SJCRH30 (cell line): Measurements from ENCODE around the gene AGTR1. TPM values are rescaled to one million over a fixed set of nuclear protein-coding genes. Genes with fewer than 3 reads are reported as not detected.
"Not testable (repeated sequence)": the region's sequence is repeated elsewhere in the genome, so short reads cannot be mapped to it uniquely, and the experiment has no call there.

Experiments
- DNase-seq, 2 experiments: peaks; one replicate each; pipeline ENCODE4 v3.0.0-alpha.2; 2015 to 2020
- H3K27ac ChIP-seq: fragments of 250-450 bp; sonication (Bioruptor Pico); 2 replicates; pipeline ENCODE4 v1.5.1; 2020; ENCODE audit warnings: mild to moderate bottlenecking, moderate library complexity
- H3K27me3 ChIP-seq: fragments of 250-450 bp; sonication (Bioruptor Pico); 2 replicates; pipeline ENCODE4 v1.5.1; 2020; ENCODE audit warnings: mild to moderate bottlenecking, moderate library complexity
- H3K36me3 ChIP-seq: fragments of 250-450 bp; sonication (Bioruptor Pico); 2 replicates; pipeline ENCODE4 v1.5.1; 2020; ENCODE audit warnings: mild to moderate bottlenecking, moderate library complexity
- H3K4me1 ChIP-seq: fragments of 250-450 bp; sonication (Bioruptor Pico); 2 replicates; pipeline ENCODE4 v1.5.1; 2020; ENCODE audit warnings: mild to moderate bottlenecking, moderate library complexity
- H3K4me3 ChIP-seq: fragments of 250-450 bp; sonication (Bioruptor Pico); 2 replicates; pipeline ENCODE4 v1.5.1; 2020; ENCODE audit warnings: mild to moderate bottlenecking, moderate library complexity
- H3K9me3 ChIP-seq: fragments of 250-450 bp; sonication (Bioruptor Pico); replicated peaks from 2 replicates; pipeline ENCODE4 v1.5.1; 2020; ENCODE audit warnings: mild to moderate bottlenecking, moderate library complexity
- total RNA-seq: library from RNA; depleted of rRNA; stranded (reverse); fragments of >200 nt; shearing (Covaris generic); gene quantifications from 2 replicates; pipeline ENCODE4 v1.2.3, GENCODE V29; 2014

AGTR1 gene
- total RNA-seq, 1 experiment from 2014 or later, result 0.43 TPM

DNA sequence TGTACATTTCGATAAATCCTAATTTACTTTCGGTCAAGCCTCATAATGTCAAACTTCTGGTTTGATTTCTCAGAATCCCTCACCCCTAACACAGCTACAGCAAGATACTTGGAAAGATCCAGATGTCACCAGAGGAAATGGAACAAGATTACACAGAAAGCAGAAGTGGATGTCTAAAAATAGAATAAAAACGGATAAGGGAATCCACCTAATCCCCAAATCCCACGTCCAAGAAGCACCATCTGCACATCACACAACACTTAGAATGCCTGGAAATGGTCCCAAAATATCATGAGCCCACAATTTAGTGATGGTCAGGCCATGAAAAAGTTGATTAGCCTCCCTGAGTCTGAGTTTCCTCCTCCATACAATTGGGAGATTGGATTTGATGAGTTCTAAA lies 61.7 kb downstream of the AGTR1 start:
- Histone ChIP-seq H3K9me3 (peaks cover 5% of the 10 kb centered on the region), H3K27me3 (no peaks in the 10 kb centered on the region), H3K27ac (peak overlapping the region; percentile 15; the same call in 1 of the 2 replicates), H3K36me3 (no peaks in the 10 kb centered on the region), H3K4me1 (peaks cover 28% of the 10 kb centered on the region), H3K4me3 (no peak overlapping the region)
- DNase-seq, result peak; percentile 5 to 63

GRCh38 chr3:148763156-148763680 lies 65.5 kb downstream of the AGTR1 start:
- no peaks in the 10 kb centered on the region for H3K27me3 ChIP-seq
- H3K27ac ChIP-seq, result no peak overlapping the region
- no peak for DNase-seq
- H3K4me1 ChIP-seq, result peaks cover 25% of the 10 kb centered on the region
- no peak overlapping the region for H3K4me3 ChIP-seq
- no peaks in the 10 kb centered on the region for H3K36me3 ChIP-seq
- peaks cover 5% of the 10 kb centered on the region for H3K9me3 ChIP-seq

GRCh38 chr3:148763986-148764935 lies 66.6 kb downstream of the AGTR1 start:
- H3K27me3 ChIP-seq, result no peaks in the 10 kb centered on the region
- H3K4me3 ChIP-seq, result no peak overlapping the region
- H3K9me3 ChIP-seq, result peaks cover 5% of the 10 kb centered on the region
- H3K4me1 ChIP-seq, result peaks cover 20% of the 10 kb centered on the region
- peak in 1 of 2 experiments; percentile 23 for DNase-seq
- H3K36me3 ChIP-seq, result no peaks in the 10 kb centered on the region
- H3K27ac ChIP-seq, result peak overlapping the region; percentile 20; the same call in 1 of the 2 replicates

- DNase-seq, result no peak
- H3K9me3 ChIP-seq, result no peaks in the 10 kb centered on the region
- no peak overlapping the region for H3K4me3 ChIP-seq
- H3K27me3 ChIP-seq, result no peaks in the 10 kb centered on the region
- no peak overlapping the region for H3K27ac ChIP-seq
- H3K36me3 ChIP-seq, result no peaks in the 10 kb centered on the region
- H3K4me1 ChIP-seq, result no peaks in the 10 kb centered on the region
Measured at GRCh38 chr3:148772361-148772760, 74.7 kb downstream of the AGTR1 start.

DNA sequence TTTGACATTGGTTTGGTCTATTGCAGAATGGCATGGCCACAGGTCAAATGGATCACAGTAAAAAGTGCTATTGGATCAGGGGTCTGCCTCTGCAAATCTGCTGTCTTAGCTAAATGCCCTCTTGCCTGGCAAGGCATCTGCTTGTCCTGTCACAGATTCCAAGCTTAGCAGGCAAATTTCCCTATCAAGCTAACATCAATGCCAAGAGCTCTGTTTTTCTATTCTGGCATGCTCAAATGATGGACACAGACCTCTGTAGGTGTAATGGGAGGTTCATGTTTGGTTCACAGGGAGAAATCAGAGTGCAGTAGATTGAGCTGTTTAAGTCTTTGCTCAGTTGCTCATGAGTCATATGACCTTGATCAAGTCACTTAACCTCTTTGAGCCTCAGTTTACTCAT lies 75.1 kb downstream of the AGTR1 start:
- H3K27ac ChIP-seq, result no peak overlapping the region
- H3K36me3 ChIP-seq, result no peaks in the 10 kb centered on the region
- H3K27me3 ChIP-seq, result no peaks in the 10 kb centered on the region
- no peaks in the 10 kb centered on the region for H3K9me3 ChIP-seq
- H3K4me1 ChIP-seq, result no peaks in the 10 kb centered on the region
- no peak overlapping the region for H3K4me3 ChIP-seq
- no peak for DNase-seq

DNA sequence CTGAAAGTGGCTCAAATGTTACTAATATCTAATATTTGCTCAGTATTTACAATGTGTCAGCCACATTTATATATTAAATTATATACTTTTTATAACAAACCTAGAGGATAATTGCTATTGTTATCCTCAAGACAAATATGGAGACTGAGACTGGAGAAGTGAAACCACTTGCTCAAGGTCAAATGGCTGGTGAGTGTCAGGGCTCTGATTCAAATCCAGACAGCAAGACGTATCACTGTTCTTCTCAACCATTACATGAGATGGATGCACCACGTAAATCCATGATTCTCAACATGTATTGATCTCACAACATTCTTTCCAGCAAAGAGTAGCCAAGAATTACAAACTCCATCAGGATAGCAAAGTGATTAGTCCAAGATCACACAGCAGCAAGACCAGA lies 76.1 kb downstream of the AGTR1 start:
- no peak for DNase-seq
- H3K27me3 ChIP-seq, result no peaks in the 10 kb centered on the region

GRCh38 chr3:148778926-148779325 lies 81.2 kb downstream of the AGTR1 start:
- no peak overlapping the region for H3K27ac ChIP-seq
- no peak for DNase-seq
- no peaks in the 10 kb centered on the region for H3K36me3 ChIP-seq
- H3K4me1 ChIP-seq, result no peaks in the 10 kb centered on the region
- no peak overlapping the region for H3K4me3 ChIP-seq
- H3K9me3 ChIP-seq, result no peaks in the 10 kb centered on the region
- no peaks in the 10 kb centered on the region for H3K27me3 ChIP-seq

More for the DNA sequence above, 76.1 kb downstream of the AGTR1 start:
- Histone ChIP-seq H3K36me3 (no peaks in the 10 kb centered on the region), H3K9me3 (no peaks in the 10 kb centered on the region), H3K4me3 (no peak overlapping the region), H3K4me1 (no peaks in the 10 kb centered on the region), H3K27ac (no peak overlapping the region)

DNA sequence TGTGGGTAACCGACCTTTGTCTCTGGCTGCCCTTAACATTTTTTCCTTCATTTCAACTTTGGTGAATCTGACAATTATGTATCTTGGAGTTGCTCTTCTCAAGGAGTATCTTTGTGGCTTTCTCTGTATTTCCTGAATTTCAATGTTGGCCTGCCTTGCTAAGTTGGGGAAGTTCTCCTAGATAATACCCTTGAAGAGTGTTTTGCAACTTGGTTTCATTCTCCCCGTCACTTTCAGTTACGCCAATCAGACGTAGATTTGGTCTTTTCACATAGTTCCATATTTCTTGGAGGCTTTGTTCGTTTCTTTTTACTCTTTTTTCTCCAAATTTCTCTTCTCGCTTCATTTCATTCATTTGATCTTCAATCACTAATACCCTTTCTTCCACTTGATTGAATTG lies 87.3 kb downstream of the AGTR1 start:
- H3K27ac ChIP-seq, H3K4me3 ChIP-seq, H3K36me3 ChIP-seq, H3K27me3 ChIP-seq, DNase-seq, H3K9me3 ChIP-seq: not testable (repeated sequence)
- peaks cover 20% of the 10 kb centered on the region for H3K4me1 ChIP-seq

DNA sequence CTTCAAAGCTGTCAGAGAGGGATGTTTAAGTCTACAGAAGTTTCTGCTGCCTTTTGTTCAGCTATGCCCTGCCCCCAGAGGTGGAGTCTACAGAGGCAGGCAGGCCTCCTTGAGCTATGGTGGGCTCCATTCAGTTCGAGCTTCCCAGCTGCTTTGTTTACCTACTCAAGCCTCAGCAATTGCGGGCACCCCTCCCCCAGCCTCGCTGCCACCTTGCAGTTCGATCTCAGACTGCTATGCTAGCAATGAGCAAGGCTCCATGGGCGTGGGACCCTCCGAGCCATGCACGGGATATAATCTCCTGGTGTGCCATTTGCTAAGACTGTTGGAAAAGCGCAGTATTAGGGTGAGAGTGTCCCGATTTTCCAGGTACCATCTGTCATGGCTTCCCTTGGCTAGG lies 88.5 kb downstream of the AGTR1 start:
- peaks cover 32% of the 10 kb centered on the region for H3K4me1 ChIP-seq
- not testable (repeated sequence) for H3K36me3 ChIP-seq, H3K4me3 ChIP-seq, H3K27me3 ChIP-seq, H3K27ac ChIP-seq, DNase-seq, H3K9me3 ChIP-seq

- DNase-seq, result peak; percentile 73 to 91
- Histone ChIP-seq H3K4me3 (peak overlapping the region; percentile 21), H3K27me3 (no peaks in the 10 kb centered on the region), H3K27ac (peak overlapping the region; percentile 96), H3K4me1 (peaks cover 52% of the 10 kb centered on the region), H3K36me3 (no peaks in the 10 kb centered on the region), H3K9me3 (no peaks in the 10 kb centered on the region; the same call in 1 of the 2 replicates)
Measured at GRCh38 chr3:148789146-148789545, 91.4 kb downstream of the AGTR1 start.

DNA sequence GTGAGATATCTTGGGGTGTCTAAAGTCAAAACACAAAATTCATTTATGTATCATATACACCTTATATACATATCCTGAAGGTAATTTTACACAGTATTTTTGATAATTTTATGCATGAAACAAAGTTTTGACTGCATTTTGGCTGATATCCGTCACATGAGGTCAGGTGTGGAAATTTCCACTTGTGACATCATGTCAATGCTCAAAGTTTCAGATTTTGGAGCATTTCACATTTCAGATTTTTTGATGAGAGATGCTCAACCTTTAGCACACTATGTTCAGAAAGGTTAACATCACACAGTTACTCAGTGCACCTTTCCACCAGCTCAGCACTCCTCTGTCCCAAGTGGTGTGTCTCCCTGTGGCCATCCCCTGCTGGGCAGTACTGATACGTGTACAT lies 92.2 kb downstream of the AGTR1 start:
- DNase-seq, result peak in 1 of 2 experiments; percentile 18
- peak overlapping the region; percentile 96 for H3K27ac ChIP-seq

DNA sequence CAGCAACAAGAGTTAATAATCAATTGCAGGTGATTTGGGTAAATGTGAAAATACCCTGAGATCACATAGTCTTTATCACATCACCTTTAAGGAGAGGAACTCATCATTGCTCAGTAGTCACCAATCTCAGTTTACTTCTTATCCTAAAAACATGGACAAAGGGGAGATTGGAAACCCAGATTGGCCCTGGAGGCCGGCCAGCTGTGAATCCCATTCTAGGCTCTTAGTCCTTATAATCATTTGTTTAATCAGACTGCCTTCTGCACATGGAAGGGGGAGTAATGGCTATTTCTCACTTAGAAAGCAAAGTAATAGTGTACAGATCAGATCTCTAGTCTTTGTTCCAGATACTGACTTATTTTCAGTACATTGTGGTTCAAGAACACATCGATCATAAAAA lies 92.7 kb downstream of the AGTR1 start:
- Histone ChIP-seq H3K27ac (peak overlapping the region; percentile 96), H3K36me3 (no peaks in the 10 kb centered on the region), H3K4me1 (peaks cover 56% of the 10 kb centered on the region), H3K27me3 (no peaks in the 10 kb centered on the region), H3K4me3 (no peak overlapping the region), H3K9me3 (no peaks in the 10 kb centered on the region; the same call in 1 of the 2 replicates)
- peak in 1 of 2 experiments; percentile 44 for DNase-seq

More for the DNA sequence above, 92.2 kb downstream of the AGTR1 start:
- peaks cover 56% of the 10 kb centered on the region for H3K4me1 ChIP-seq
- no peak overlapping the region for H3K4me3 ChIP-seq
- H3K9me3 ChIP-seq, result no peaks in the 10 kb centered on the region; the same call in 1 of the 2 replicates
- H3K27me3 ChIP-seq, result no peaks in the 10 kb centered on the region
- H3K36me3 ChIP-seq, result no peaks in the 10 kb centered on the region

- no peaks in the 10 kb centered on the region for H3K27me3 ChIP-seq
- H3K4me3 ChIP-seq, result no peak overlapping the region
- H3K36me3 ChIP-seq, result no peaks in the 10 kb centered on the region
- no peaks in the 10 kb centered on the region; the same call in 1 of the 2 replicates for H3K9me3 ChIP-seq
- peak; percentile 91 to 95 for DNase-seq
- H3K27ac ChIP-seq, result peak overlapping the region; percentile 96
- H3K4me1 ChIP-seq, result peaks cover 56% of the 10 kb centered on the region
Measured at GRCh38 chr3:148790851-148791735, 93.4 kb downstream of the AGTR1 start.

DNA sequence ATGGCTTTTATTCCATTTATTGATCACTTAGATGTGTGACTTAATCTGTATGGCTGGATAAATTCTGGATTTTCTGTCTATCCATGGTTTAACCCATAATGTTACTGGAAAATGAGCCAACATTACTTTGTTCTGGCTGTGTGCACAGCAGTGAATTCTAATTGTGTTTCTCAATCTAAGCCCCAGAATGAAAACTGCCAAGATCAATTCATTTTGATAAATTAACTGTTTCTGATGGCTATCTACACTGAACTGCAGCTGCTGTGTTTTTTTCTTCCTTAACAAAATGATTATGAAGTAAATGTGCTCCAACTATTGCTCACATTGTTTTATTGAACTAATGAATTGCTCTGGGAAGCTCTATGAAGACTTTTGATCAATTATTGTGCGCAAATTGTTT lies 94.2 kb downstream of the AGTR1 start:
- peak overlapping the region; percentile 96 for H3K27ac ChIP-seq
- peaks cover 56% of the 10 kb centered on the region for H3K4me1 ChIP-seq
- H3K4me3 ChIP-seq, result no peak overlapping the region
- H3K9me3 ChIP-seq, result no peaks in the 10 kb centered on the region
- no peak for DNase-seq
- no peaks in the 10 kb centered on the region for H3K36me3 ChIP-seq
- no peaks in the 10 kb centered on the region for H3K27me3 ChIP-seq
